ENCODE results near the gene TGFB1. TPM values are rescaled to one million over a fixed set of nuclear protein-coding genes. Genes with fewer than 3 reads are reported as not detected.

TGFB1 gene
- polyA plus RNA-seq, 1 donor (not counting 4 experiments of a cell fraction or from before 2014, with no cell fraction given) = 5.8 TPM

DNA sequence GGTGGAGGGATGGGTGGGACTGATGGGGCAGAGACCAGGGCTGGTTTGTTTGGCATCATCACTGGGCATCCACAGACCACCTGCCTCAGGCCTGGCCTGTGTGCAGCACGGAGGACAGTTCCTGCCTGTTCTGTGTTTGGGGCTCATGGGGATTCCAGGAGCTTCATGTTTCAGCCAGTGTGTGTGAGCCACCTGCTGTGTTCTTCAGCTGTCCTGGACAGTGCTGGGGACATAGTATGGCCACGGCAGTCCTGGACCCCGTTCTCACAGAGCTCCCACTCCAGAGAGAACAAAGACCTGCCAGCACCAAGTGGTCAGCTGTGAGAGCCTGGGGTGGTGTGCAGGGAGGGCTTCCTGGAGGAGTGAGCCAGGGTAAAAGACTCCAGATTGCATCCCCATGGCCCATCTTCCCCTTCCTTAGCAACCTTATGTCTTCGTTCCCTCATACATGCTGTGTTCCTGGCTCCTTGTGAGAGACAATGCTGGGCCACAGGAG is 45.7 kb downstream of the TGFB1 start:
- Histone ChIP-seq H3K4me1 (ENCODE audit: control insufficient read depth, extremely low read depth, insufficient read depth, low read length) (peaks cover 24% of the 10 kb centered on the region), H3K4me3 (ENCODE audit: control insufficient read depth in 2 of 3, extremely low read depth in 1 of 3, insufficient read depth in 2 of 3, low read depth in 1 of 3, low read length in 3 of 3) (no peak overlapping the region), H2AFZ (ENCODE audit: control insufficient read depth, low read length) (no peak overlapping the region), H3K27ac (ENCODE audit: control insufficient read depth, insufficient read depth, low read length) (peak overlapping the region; percentile 97), H3K9me1 (ENCODE audit: control insufficient read depth, extremely low read depth, insufficient read depth, low read length) (no peaks in the 10 kb centered on the region), H3K9me3 (ENCODE audit: control insufficient read depth, low read depth, low read length) (no peaks in the 10 kb centered on the region), H3K79me2 (ENCODE audit: control insufficient read depth, insufficient read depth, low read length) (peaks cover 23% of the 10 kb centered on the region), H3K4me2 (ENCODE audit: control insufficient read depth, extremely low read depth, insufficient read depth, low read depth, low read length) (no peak overlapping the region), H3K9ac (ENCODE audit: control insufficient read depth, extremely low read depth, insufficient read depth, low read length) (peak overlapping the region; percentile 95), H3K27me3 (ENCODE audit: control insufficient read depth, extremely low read depth, insufficient read depth, low read length) (no peaks in the 10 kb centered on the region), H3K36me3 (ENCODE audit: control insufficient read depth in 2 of 2, extremely low read depth in 1 of 2, insufficient read depth in 2 of 2, low read length in 2 of 2) (peaks cover 31 to 38% of the 10 kb centered on the region in 2 experiments), H4K20me1 (ENCODE audit: control insufficient read depth, extremely low read depth, insufficient read depth, low read length) (no peaks in the 10 kb centered on the region)
- FAIRE-seq = no peak
- TF ChIP-seq, protein P1, sequence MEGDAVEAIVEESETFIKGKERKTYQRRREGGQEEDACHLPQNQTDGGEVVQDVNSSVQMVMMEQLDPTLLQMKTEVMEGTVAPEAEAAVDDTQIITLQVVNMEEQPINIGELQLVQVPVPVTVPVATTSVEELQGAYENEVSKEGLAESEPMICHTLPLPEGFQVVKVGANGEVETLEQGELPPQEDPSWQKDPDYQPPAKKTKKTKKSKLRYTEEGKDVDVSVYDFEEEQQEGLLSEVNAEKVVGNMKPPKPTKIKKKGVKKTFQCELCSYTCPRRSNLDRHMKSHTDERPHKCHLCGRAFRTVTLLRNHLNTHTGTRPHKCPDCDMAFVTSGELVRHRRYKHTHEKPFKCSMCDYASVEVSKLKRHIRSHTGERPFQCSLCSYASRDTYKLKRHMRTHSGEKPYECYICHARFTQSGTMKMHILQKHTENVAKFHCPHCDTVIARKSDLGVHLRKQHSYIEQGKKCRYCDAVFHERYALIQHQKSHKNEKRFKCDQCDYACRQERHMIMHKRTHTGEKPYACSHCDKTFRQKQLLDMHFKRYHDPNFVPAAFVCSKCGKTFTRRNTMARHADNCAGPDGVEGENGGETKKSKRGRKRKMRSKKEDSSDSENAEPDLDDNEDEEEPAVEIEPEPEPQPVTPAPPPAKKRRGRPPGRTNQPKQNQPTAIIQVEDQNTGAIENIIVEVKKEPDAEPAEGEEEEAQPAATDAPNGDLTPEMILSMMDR (optimal IDR thresholded peaks at IDR 0.05 in 1 of 3, IDR thresholded peaks at IDR 0.05 in 1 of 3, conservative IDR thresholded peaks at IDR 0.05 in 1 of 3; ENCODE audit: extremely low read depth in 1 of 3, insufficient read depth in 2 of 3, low read length in 3 of 3) = no peak
- no peak for TF ChIP-seq EZH2 (IDR thresholded peaks at IDR 0.05; ENCODE audit: low read length)
- dilution Hi-C loops (cut with MboI; ENCODE audit: extremely low pct_ligation_motif_present, low sequenced_read_pairs) = no loop called here
- DNase-seq (ENCODE audit: low read depth, low spot score) = no peak

DNA sequence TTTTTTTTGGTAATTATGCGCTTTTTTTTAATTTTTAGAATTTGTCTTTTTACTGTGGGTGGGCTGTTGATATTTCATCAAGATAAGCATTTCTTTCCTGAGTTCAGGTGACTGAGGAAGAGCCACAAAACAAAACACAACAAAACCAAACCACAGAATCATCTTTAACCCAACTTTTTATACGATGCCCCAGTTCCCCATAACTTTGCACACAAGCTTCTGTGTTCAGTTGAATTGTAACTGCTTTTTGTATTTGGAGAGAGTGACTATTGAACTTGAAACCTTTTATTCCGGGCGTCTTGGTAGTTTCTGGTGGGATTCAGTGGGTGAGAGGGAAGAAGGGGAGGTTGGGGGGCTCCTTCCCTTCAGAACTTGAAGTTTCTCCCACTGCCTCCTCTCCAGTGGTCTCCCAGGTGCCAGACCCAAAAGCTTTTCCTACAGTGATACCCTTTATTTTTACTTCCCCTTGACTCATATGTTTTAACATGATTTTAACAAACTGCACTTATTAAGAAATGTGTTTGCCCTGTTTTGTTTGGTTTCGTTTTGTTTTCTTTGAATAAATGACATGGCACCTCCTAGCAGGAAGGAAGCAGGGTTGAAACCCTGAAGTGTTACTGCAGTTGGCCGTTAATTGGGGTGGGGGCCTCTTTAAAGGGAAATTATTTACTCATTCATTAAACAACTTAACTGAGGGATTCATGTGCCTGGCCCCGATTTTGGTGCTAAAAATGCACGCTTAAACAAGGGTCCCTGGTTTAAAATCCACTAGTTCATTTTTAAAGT is 46.4 kb downstream of the TGFB1 start:
- Histone ChIP-seq H3K4me2 (ENCODE audit: control insufficient read depth, extremely low read depth, insufficient read depth, low read depth, low read length) (no peak overlapping the region), H3K9me1 (ENCODE audit: control insufficient read depth, extremely low read depth, insufficient read depth, low read length) (no peaks in the 10 kb centered on the region), H3K36me3 (ENCODE audit: control insufficient read depth in 2 of 2, extremely low read depth in 1 of 2, insufficient read depth in 2 of 2, low read length in 2 of 2) (peaks cover 30 to 36% of the 10 kb centered on the region in 2 experiments), H3K9me3 (ENCODE audit: control insufficient read depth, low read depth, low read length) (no peaks in the 10 kb centered on the region), H3K9ac (ENCODE audit: control insufficient read depth, extremely low read depth, insufficient read depth, low read length) (no peak overlapping the region), H3K4me1 (ENCODE audit: control insufficient read depth, extremely low read depth, insufficient read depth, low read length) (peaks cover 24% of the 10 kb centered on the region), H2AFZ (ENCODE audit: control insufficient read depth, low read length) (no peak overlapping the region), H3K4me3 (ENCODE audit: control insufficient read depth in 2 of 3, extremely low read depth in 1 of 3, insufficient read depth in 2 of 3, low read depth in 1 of 3, low read length in 3 of 3) (no peak overlapping the region), H3K27me3 (ENCODE audit: control insufficient read depth, extremely low read depth, insufficient read depth, low read length) (no peaks in the 10 kb centered on the region), H3K27ac (ENCODE audit: control insufficient read depth, insufficient read depth, low read length) (no peak overlapping the region), H4K20me1 (ENCODE audit: control insufficient read depth, extremely low read depth, insufficient read depth, low read length) (no peaks in the 10 kb centered on the region), H3K79me2 (ENCODE audit: control insufficient read depth, insufficient read depth, low read length) (peaks cover 16% of the 10 kb centered on the region)
- dilution Hi-C loops (cut with MboI; ENCODE audit: extremely low pct_ligation_motif_present, low sequenced_read_pairs) = no loop called here
- FAIRE-seq (no peak), DNase-seq (ENCODE audit: low read depth, low spot score) (no peak)
- TF ChIP-seq, protein P1 (optimal IDR thresholded peaks at IDR 0.05 in 1 of 3, IDR thresholded peaks at IDR 0.05 in 1 of 3, conservative IDR thresholded peaks at IDR 0.05 in 1 of 3; ENCODE audit: extremely low read depth in 1 of 3, insufficient read depth in 2 of 3, low read length in 3 of 3) = no peak
- no peak for TF ChIP-seq EZH2 (IDR thresholded peaks at IDR 0.05; ENCODE audit: low read length)
